ENCODE results near the gene PPP2R3A. TPM values are rescaled to one million over a fixed set of nuclear protein-coding genes. Genes with fewer than 3 reads are reported as not detected.
A peak's percentile ranks its signal among the peaks of the same experiment; 100 is the strongest.

Gene PPP2R3A
- total RNA-seq, 4 donors from 2014 or later, result 16.8 to 30.3 (median 25.6) TPM

- DNase-seq (no peak), ATAC-seq (no peak)
- no peaks in the 10 kb centered on the region for H3K36me3 ChIP-seq
- no peaks in the 10 kb centered on the region for H3K9me3 ChIP-seq
- in situ Hi-C loops (cut with MboI; ENCODE audit: low sequenced_read_pairs in 4 of 4) (no loop called here), intact Hi-C loops (cut with DNase I; ENCODE audit: low total_unique reads) (no loop called here)
- no peak overlapping the region for H3K4me3 ChIP-seq
- no peaks in the 10 kb centered on the region for H3K27me3 ChIP-seq
- H3K27ac ChIP-seq, result peak overlapping the region in 2 of 4 donors; percentile 6 to 79
- H3K4me1 ChIP-seq, result peaks cover 21 to 22% of the 10 kb centered on the region in 2 donors
- no peak for TF ChIP-seq POLR2A (IDR thresholded peaks at IDR 0.05)
- TF ChIP-seq CTCF (IDR thresholded peaks at IDR 0.05 in 4 of 5, conservative IDR thresholded peaks at IDR 0.05 in 1 of 5), result no peak
Measured at GRCh38 chr3:136067211-136067610, 101.7 kb downstream of the PPP2R3A start.

DNA sequence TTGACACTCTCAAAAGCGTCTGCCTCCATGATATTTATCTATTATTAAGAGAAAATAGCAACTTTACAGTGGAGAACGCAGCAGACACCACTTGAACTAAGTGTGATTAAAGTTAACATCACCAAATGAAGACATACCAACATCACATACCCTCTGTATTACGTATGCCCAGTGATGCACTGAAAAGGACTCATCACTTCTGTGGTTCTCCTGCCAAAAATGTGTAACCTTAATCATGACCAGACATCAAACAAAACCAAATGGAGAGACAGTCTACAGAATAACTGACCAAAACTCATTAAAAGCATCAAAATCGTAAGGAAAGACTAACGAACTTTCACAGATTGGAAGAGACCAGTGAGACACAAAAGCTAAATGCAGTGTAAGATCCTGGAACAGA lies 103.2 kb downstream of the PPP2R3A start:
- DNase-seq (no peak), ATAC-seq (no peak)
- Histone ChIP-seq H3K4me3 (no peak overlapping the region), H3K27ac (peak overlapping the region in 2 of 4 donors; percentile 56 to 79), H3K4me1 (peaks cover 21 to 27% of the 10 kb centered on the region in 2 donors), H3K36me3 (no peaks in the 10 kb centered on the region), H3K9me3 (no peaks in the 10 kb centered on the region), H3K27me3 (no peaks in the 10 kb centered on the region)
- intact Hi-C loops (cut with DNase I; ENCODE audit: low total_unique reads), result no loop called here
- in situ Hi-C loops (cut with MboI; ENCODE audit: low sequenced_read_pairs in 4 of 4), result no loop called here
- TF ChIP-seq POLR2A (IDR thresholded peaks at IDR 0.05), result no peak
- TF ChIP-seq CTCF (IDR thresholded peaks at IDR 0.05 in 4 of 5, conservative IDR thresholded peaks at IDR 0.05 in 1 of 5), result no peak

GRCh38 chr3:136069933-136070332 lies 104.4 kb downstream of the PPP2R3A start:
- Histone ChIP-seq H3K9me3 (no peaks in the 10 kb centered on the region), H3K4me1 (peaks cover 29 to 39% of the 10 kb centered on the region in 2 donors), H3K36me3 (no peaks in the 10 kb centered on the region), H3K27me3 (no peaks in the 10 kb centered on the region), H3K4me3 (no peak overlapping the region), H3K27ac (peak overlapping the region; percentile 56 to 79 (median 70))
- TF ChIP-seq POLR2A (IDR thresholded peaks at IDR 0.05) (no peak), CTCF (IDR thresholded peaks at IDR 0.05 in 4 of 5, conservative IDR thresholded peaks at IDR 0.05 in 1 of 5) (no peak)
- DNase-seq, result no peak
- in situ Hi-C loops (cut with MboI; ENCODE audit: low sequenced_read_pairs in 4 of 4), result loop anchor here (10.0 kb wide), 4 partner anchors 675 to 955 kb away; partner anchors contain the start of gene STAG1 (in 1 of the 4)
- intact Hi-C loops (cut with DNase I; ENCODE audit: low total_unique reads), result loop anchor here (5.0 kb wide), 1 partner anchor 792 kb away; the partner anchor contains the start of gene NCK1
- no peak for ATAC-seq

DNA sequence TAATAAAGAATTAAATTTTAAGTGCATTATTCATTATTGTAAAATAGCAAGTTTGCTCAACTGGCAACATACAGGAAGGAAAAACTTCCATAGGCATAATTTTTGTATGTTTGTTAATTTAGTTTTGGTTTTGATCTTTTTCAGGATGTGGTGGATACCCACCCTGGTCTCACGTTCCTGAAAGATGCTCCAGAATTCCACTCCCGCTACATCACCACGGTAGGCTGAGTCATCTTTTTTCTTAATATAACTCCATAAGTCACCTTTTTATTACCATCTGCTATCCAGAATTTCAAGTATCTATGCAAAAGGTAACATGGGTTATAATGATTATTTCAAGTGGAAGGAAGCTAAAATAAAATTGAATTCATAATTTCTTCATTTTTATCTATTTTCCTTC lies 104.8 kb downstream of the PPP2R3A start:
- H3K4me3 ChIP-seq, result no peak overlapping the region
- H3K9me3 ChIP-seq, result no peaks in the 10 kb centered on the region
- H3K27ac ChIP-seq, result peak overlapping the region; percentile 66 to 81 (median 77)
- no peaks in the 10 kb centered on the region for H3K27me3 ChIP-seq
- in situ Hi-C loops (cut with MboI; ENCODE audit: low sequenced_read_pairs in 4 of 4), result loop anchor here (10.0 kb wide), 4 partner anchors 674 to 954 kb away; partner anchors contain the start of gene STAG1 (in 1 of the 4)
- ATAC-seq, result peak; percentile 41 to 61
- H3K4me1 ChIP-seq, result peaks cover 30 to 40% of the 10 kb centered on the region in 2 donors
- H3K36me3 ChIP-seq, result no peaks in the 10 kb centered on the region
- TF ChIP-seq POLR2A (IDR thresholded peaks at IDR 0.05) (no peak), CTCF (IDR thresholded peaks at IDR 0.05 in 4 of 5, conservative IDR thresholded peaks at IDR 0.05 in 1 of 5) (no peak)
- intact Hi-C loops (cut with DNase I; ENCODE audit: low total_unique reads), result loop anchor here (5.0 kb wide), 1 partner anchor 792 kb away; the partner anchor contains the start of gene NCK1
- DNase-seq, result no peak

Data from gastrocnemius medialis (tissue), 4 donors.